Measurements from ENCODE around the gene SLC16A11. TPM values are rescaled to one million over a fixed set of nuclear protein-coding genes. Genes with fewer than 3 reads are reported as not detected.

The SLC16A11 gene
- total and polyA plus RNA-seq, 10 of the 15 experiments (the other 5 are each of a cell fraction or from before 2014, with no cell fraction given): 0.11 to 2.7 (median 0.84) TPM

GRCh38 chr17:7011415-7011814 lies 32.5 kb downstream of the SLC16A11 start:
- no peak for FAIRE-seq
- H3K36me3 ChIP-seq (ENCODE audit: control insufficient read depth in 2 of 2, insufficient read depth in 2 of 2, low read length in 1 of 2): no peaks in the 10 kb centered on the region; a peak in 1 of 4 replicates
- BruUV-seq (replicated peaks): no TSS peak
- TF ChIP-seq SREBF2 (IDR thresholded peaks at IDR 0.05; ENCODE audit: low read length) (no peak), RAD21 (IDR thresholded peaks at IDR 0.05; ENCODE audit: insufficient read depth, low read depth, low read length) (no peak), MLLT1 (IDR thresholded peaks at IDR 0.05) (peak; percentile 68)
- H2AFZ ChIP-seq (ENCODE audit: control insufficient read depth, low read depth, low read length): no peak overlapping the region
- H3K4me2 ChIP-seq (ENCODE audit: control insufficient read depth, insufficient read depth): peak overlapping the region; percentile 75
- peak overlapping the region; percentile 100 for H3K4me3 ChIP-seq
- no peaks in the 10 kb centered on the region for H4K20me1 ChIP-seq (ENCODE audit: control insufficient read depth, insufficient read depth)
- H3K79me2 ChIP-seq (ENCODE audit: control insufficient read depth, insufficient read depth, low read length): peaks cover 62% of the 10 kb centered on the region
- H3K4me1 ChIP-seq (ENCODE audit: control insufficient read depth, insufficient read depth, low read length): peaks cover 17% of the 10 kb centered on the region
- ChIA-PET SMC1A (ENCODE audit: uncharacterized antibody, unreplicated experiment) (interaction anchor here (4.0 kb wide), 1 partner anchor 10 kb away, joined by 15 read pairs; no protein-coding TSS in a partner anchor), CTCF (interaction anchor here (1.6 to 15.9 kb wide), 4 partner anchors 7 to 168 kb away, joined by 4 to 237 read pairs (median 88); a partner anchor contains a TSS), RAD21 (ENCODE audit: unreplicated experiment) (interaction anchor here (2.2 kb wide), 1 partner anchor 10 kb away, joined by 10 read pairs; no protein-coding TSS in a partner anchor), POLR2A (interaction anchor here (2.4 kb wide), 1 partner anchor 24 kb away, joined by 16 read pairs; the partner anchor contains the start of gene SLC16A13)
- WGBS (ENCODE audit: insufficient coverage, insufficient replicate concordance, low lambda C conversion rate, missing lambda C conversion rate): 36% methylated on average over 12 of the region's 14 CpGs
- in situ Hi-C loops (cut with MboI): loop anchor here (5.0 kb wide), 1 partner anchor 359 kb away; the partner anchor contains the start of genes C17orf100 and MED31
- no peak for DNase-seq (ENCODE audit: low read depth, low spot score)
- H3K27me3 ChIP-seq (replicated peaks in 1 of 2; ENCODE audit: control insufficient read depth in 2 of 2, insufficient read depth in 2 of 2, low read length in 1 of 2): no peaks in the 10 kb centered on the region
- ATAC-seq: no peak
- peak overlapping the region; percentile 100; the same call in 1 of the 2 replicates for H3K27ac ChIP-seq (ENCODE audit: control insufficient read depth, insufficient read depth)
- no peaks in the 10 kb centered on the region for H3K9me3 ChIP-seq (replicated peaks; ENCODE audit: control insufficient read depth, insufficient read depth, low read length)
- H3K9ac ChIP-seq (ENCODE audit: control insufficient read depth, insufficient read depth, low read length): peak overlapping the region; percentile 96
- intact Hi-C loops (cut with micrococcal nuclease; ENCODE audit: unreplicated experiment): loop anchor here (10.0 kb wide), 1 partner anchor 257 kb away; the partner anchor contains the start of gene XAF1

- in situ Hi-C loops (cut with MboI) (loop anchor here (5.0 kb wide), 1 partner anchor 358 kb away; the partner anchor contains the start of genes C17orf100 and MED31), intact Hi-C loops (cut with micrococcal nuclease; ENCODE audit: unreplicated experiment) (loop anchor here (10.0 kb wide), 1 partner anchor 256 kb away; the partner anchor contains the start of gene XAF1)
- H3K79me2 ChIP-seq (ENCODE audit: control insufficient read depth, insufficient read depth, low read length): peaks cover 53% of the 10 kb centered on the region
- WGBS (ENCODE audit: insufficient coverage, insufficient replicate concordance, low lambda C conversion rate, missing lambda C conversion rate): 78% methylated on average over 2 of the region's 2 CpGs
- peak overlapping the region; percentile 100; the same call in 1 of the 2 replicates for H3K4me3 ChIP-seq
- CTCF ChIA-PET: interaction anchor here (1.6 to 15.9 kb wide), 3 partner anchors 8 to 96 kb away, joined by 4 to 237 read pairs (median 167); a partner anchor contains a TSS
- SMC1A ChIA-PET (ENCODE audit: uncharacterized antibody, unreplicated experiment): interaction anchor here (4.0 kb wide), 1 partner anchor 11 kb away, joined by 15 read pairs; no protein-coding TSS in a partner anchor
- H3K4me1 ChIP-seq (ENCODE audit: control insufficient read depth, insufficient read depth, low read length): peaks cover 8% of the 10 kb centered on the region; the same call in 1 of the 2 replicates
- BruUV-seq (replicated peaks): no TSS peak
- H3K4me2 ChIP-seq (ENCODE audit: control insufficient read depth, insufficient read depth): peak overlapping the region; percentile 75
- no peaks in the 10 kb centered on the region; a peak in 2 of 4 replicates for H3K36me3 ChIP-seq (ENCODE audit: control insufficient read depth in 2 of 2, insufficient read depth in 2 of 2, low read length in 1 of 2)
- RAD21 ChIA-PET (ENCODE audit: unreplicated experiment): no interaction called here
- ATAC-seq (no peak), DNase-seq (ENCODE audit: low read depth, low spot score) (no peak), FAIRE-seq (no peak)
- no peak overlapping the region for H3K27ac ChIP-seq (ENCODE audit: control insufficient read depth, insufficient read depth)
- POLR2A ChIA-PET: interaction anchor here (0.5 kb wide), 1 partner anchor 139 kb away, joined by 3 read pairs; no protein-coding TSS in a partner anchor
- H2AFZ ChIP-seq (ENCODE audit: control insufficient read depth, low read depth, low read length): no peak overlapping the region
- H3K9ac ChIP-seq (ENCODE audit: control insufficient read depth, insufficient read depth, low read length): peak overlapping the region; percentile 10; the same call in 1 of the 2 replicates
- H3K27me3 ChIP-seq (replicated peaks in 1 of 2; ENCODE audit: control insufficient read depth in 2 of 2, insufficient read depth in 2 of 2, low read length in 1 of 2): no peaks in the 10 kb centered on the region
- H3K9me3 ChIP-seq (replicated peaks; ENCODE audit: control insufficient read depth, insufficient read depth, low read length): no peaks in the 10 kb centered on the region
- H4K20me1 ChIP-seq (ENCODE audit: control insufficient read depth, insufficient read depth): no peaks in the 10 kb centered on the region
- TF ChIP-seq CHD1 (IDR thresholded peaks at IDR 0.05; ENCODE audit: low read depth, low read length) (no peak), ZBTB40 (IDR thresholded peaks at IDR 0.05; ENCODE audit: borderline replicate concordance) (peak; percentile 87), FOS (IDR thresholded peaks at IDR 0.05; ENCODE audit: borderline replicate concordance, extremely low read depth, insufficient read length) (no peak)
These were observed 33.4 kb downstream of the SLC16A11 start for GRCh38 chr17:7010523-7010922.

Measured in GM12878 (cell line).